ENCODE results near the gene DNAJC16. TPM values are rescaled to one million over a fixed set of nuclear protein-coding genes. Genes with fewer than 3 reads are reported as not detected.

DNAJC16 gene
- total and polyA plus RNA-seq, 9 of the 15 experiments (the other 6 are each of a cell fraction or from before 2014, with no cell fraction given), result 6.9 to 16.8 (median 12.8) TPM

DNA sequence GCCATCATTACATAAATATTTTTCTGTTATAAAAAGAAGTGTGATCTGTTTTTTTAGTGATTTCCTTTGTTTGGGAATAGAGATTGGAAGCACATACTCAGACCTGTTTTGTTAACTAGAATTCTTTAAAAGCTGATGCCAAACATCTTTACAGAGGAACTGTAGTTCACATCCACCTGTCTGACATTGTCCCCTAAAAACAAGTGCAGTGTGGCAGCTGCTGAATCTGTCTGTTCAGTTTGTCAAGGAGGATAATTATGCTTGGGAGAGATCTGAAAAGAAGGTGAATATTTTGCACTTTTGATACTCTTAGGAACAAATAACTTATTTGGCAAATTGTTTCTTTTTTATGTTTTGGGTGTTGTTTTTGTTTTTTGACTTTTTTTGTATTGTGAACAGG is 44.6 kb downstream of the DNAJC16 start:
- Histone ChIP-seq H3K36me3 (ENCODE audit: control insufficient read depth, insufficient read depth, low read length) (peaks cover 47% of the 10 kb centered on the region; the same call in 2 of the 3 replicates), H3K9ac (ENCODE audit: insufficient read depth in 1 of 2, low read depth in 2 of 2, low read length in 2 of 2) (no peak overlapping the region), H3K9me3 (replicated peaks; ENCODE audit: control insufficient read depth, insufficient read depth, low read depth, low read length) (no peaks in the 10 kb centered on the region), H3K27me3 (ENCODE audit: control insufficient read depth in 2 of 2, insufficient read depth in 2 of 2, low read length in 2 of 2) (no peaks in the 10 kb centered on the region), H3K4me2 (ENCODE audit: insufficient read depth, low read length) (no peak overlapping the region), H3K9me1 (ENCODE audit: control insufficient read depth, insufficient read depth, low read length) (no peaks in the 10 kb centered on the region), H3K79me2 (ENCODE audit: control insufficient read depth, insufficient read depth, low read length) (no peaks in the 10 kb centered on the region), H2AFZ (ENCODE audit: low read depth, low read length) (no peak overlapping the region), H3K27ac (ENCODE audit: extremely low read depth, low read depth, low read length) (no peak overlapping the region), H4K20me1 (replicated peaks; ENCODE audit: control insufficient read depth, insufficient read depth, low read length) (no peaks in the 10 kb centered on the region), H3K4me1 (replicated peaks in 1 of 2; ENCODE audit: control insufficient read depth in 2 of 2, insufficient read depth in 2 of 2, low read length in 2 of 2) (peaks cover 0 to 6% of the 10 kb centered on the region in 2 experiments; a peak in 1 of 5 replicates), H3K4me3 (no peak overlapping the region)
- FAIRE-seq, result no peak
- DNase-seq (ENCODE audit: extremely low read depth in 1 of 4, low spot score in 3 of 4), result no peak
- no peak for ATAC-seq
- in situ Hi-C loops (cut with MboI), result no loop called here
- no TSS peak for BruUV-seq (replicated peaks)
- CTCF ChIA-PET (ENCODE audit: low intra/inter-chr PET ratio), result no interaction called here
- TF ChIP-seq EHMT2 (IDR thresholded peaks at IDR 0.05) (no peak), ZNF551 (CRISPR knock-in tag; IDR thresholded peaks at IDR 0.05) (no peak), NCOA2 (IDR thresholded peaks at IDR 0.05; ENCODE audit: partially characterized antibody in 2 of 2) (no peak), SNRNP70 (optimal IDR thresholded peaks at IDR 0.05; ENCODE audit: low read depth, low read length) (no peak), HNRNPK (IDR thresholded peaks at IDR 0.05; ENCODE audit: low read depth, low read length, poor library complexity, severe bottlenecking) (no peak), SIN3B (IDR thresholded peaks at IDR 0.05; ENCODE audit: low read depth) (no peak), XRCC3 (IDR thresholded peaks at IDR 0.05) (no peak), CAMTA2 (CRISPR knock-in tag; conservative IDR thresholded peaks at IDR 0.05) (no peak), POLR2G (IDR thresholded peaks at IDR 0.05; ENCODE audit: low read depth, low read length) (no peak), POLR2B (IDR thresholded peaks at IDR 0.05; ENCODE audit: low read depth, partially characterized antibody) (no peak), MTF1 (CRISPR knock-in tag; IDR thresholded peaks at IDR 0.05; ENCODE audit: borderline replicate concordance) (no peak), SRSF7 (optimal IDR thresholded peaks at IDR 0.05; ENCODE audit: low read depth, low read length) (no peak)
- TF ChIP-seq, protein P1, sequence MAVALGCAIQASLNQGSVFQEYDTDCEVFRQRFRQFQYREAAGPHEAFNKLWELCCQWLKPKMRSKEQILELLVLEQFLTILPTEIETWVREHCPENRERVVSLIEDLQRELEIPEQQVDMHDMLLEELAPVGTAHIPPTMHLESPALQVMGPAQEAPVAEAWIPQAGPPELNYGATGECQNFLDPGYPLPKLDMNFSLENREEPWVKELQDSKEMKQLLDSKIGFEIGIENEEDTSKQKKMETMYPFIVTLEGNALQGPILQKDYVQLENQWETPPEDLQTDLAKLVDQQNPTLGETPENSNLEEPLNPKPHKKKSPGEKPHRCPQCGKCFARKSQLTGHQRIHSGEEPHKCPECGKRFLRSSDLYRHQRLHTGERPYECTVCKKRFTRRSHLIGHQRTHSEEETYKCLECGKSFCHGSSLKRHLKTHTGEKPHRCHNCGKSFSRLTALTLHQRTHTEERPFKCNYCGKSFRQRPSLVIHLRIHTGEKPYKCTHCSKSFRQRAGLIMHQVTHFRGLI (CRISPR knock-in tag; IDR thresholded peaks at IDR 0.05), result no peak
- POLR2A ChIA-PET, result interaction anchor here (1.4 kb wide), 1 partner anchor 9 kb away, joined by 3 read pairs; no protein-coding TSS in a partner anchor
- intact Hi-C loops (cut with micrococcal nuclease), result no loop called here

All from K562 (cell line).